Nephron progenitor cell (in vitro differentiated cells): ENCODE data around the gene HPCAL1.

Experiments used
- DNase-seq: peaks from one replicate; pipeline ENCODE4 v3.0.0; 2021
- H3K27ac Mint-ChIP-seq: 2 replicates; pipeline ENCODE4 v1.8.0; 2021; ENCODE audit warnings: mild to moderate bottlenecking, moderate library complexity, mixed read lengths
- H3K27me3 Mint-ChIP-seq: 2 replicates; pipeline ENCODE4 v1.8.0; 2021; ENCODE audit warnings: mild to moderate bottlenecking, low read depth, mixed read lengths; ENCODE audit not compliant: poor library complexity
- H3K36me3 Mint-ChIP-seq: 2 replicates; pipeline ENCODE4 v1.8.0; 2021; ENCODE audit warnings: low read depth, mixed read lengths
- H3K4me1 Mint-ChIP-seq: 2 replicates; pipeline ENCODE4 v1.8.0; 2021; ENCODE audit warnings: mixed read lengths
- H3K4me3 Mint-ChIP-seq: 2 replicates; pipeline ENCODE4 v1.8.0; 2021; ENCODE audit warnings: mild to moderate bottlenecking, moderate library complexity, mixed read lengths
- H3K9me3 Mint-ChIP-seq: 2 replicates; pipeline ENCODE4 v1.8.0; 2021; ENCODE audit warnings: mild to moderate bottlenecking, moderate library complexity, mixed read lengths
- TF ChIP-seq, protein P1 (sequence below): fragments of 200-600 bp; sonication (generic); IDR thresholded peaks from 2 replicates; pipeline ENCODE4 v1.5.0; 2021; ENCODE audit warnings: antibody characterized with exemption

HPCAL1 gene

DNA sequence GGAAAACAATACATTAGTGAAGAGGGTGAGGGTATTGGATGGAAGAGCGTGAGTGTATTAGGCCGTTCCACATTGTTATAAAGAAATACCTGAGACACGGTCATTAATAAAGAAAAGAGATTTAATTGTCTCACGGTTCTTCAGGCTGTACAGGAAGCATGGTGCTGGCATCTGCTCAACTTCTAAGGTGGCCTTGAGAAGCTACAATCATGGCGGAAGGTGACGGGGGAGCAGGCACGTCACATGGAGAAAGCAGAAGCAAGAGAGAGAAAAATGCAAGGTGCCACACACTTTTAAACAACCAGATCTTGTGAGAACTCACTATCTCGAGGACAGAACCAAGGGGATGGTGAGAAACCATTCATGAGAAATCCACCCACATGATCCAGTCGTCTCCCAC is 18.2 kb downstream of the HPCAL1 start:
- Mint-ChIP-seq H3K27ac (peak overlapping the region; percentile 14), H3K9me3 (peaks cover 15% of the 10 kb centered on the region)
- DNase-seq: no peak

DNA sequence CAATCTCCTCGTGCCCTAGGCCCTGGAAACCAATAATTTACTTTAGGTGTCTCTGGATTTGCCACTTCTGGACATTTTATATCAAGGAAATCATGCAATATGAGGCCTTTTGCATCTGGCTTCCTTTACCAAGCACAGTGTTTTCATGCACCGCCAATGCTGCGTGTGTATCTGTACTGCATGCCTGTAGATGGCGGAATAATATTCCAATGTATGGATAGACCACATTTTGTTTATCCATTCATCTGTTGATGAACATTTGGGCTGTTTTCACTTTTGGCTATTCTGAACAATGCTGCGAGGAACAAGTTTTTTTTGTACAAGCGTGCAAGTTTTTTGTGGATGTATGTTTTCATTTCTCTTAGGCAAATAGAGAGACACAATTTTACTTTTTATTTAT is 18.9 kb downstream of the HPCAL1 start:
- Mint-ChIP-seq H3K9me3 (peaks cover 15% of the 10 kb centered on the region), H3K4me1 (no peaks in the 10 kb centered on the region), H3K27ac (no peak overlapping the region), H3K4me3 (no peak overlapping the region), H3K36me3 (peaks cover 11% of the 10 kb centered on the region), H3K27me3 (peaks cover 7% of the 10 kb centered on the region)
- TF ChIP-seq, protein P1, sequence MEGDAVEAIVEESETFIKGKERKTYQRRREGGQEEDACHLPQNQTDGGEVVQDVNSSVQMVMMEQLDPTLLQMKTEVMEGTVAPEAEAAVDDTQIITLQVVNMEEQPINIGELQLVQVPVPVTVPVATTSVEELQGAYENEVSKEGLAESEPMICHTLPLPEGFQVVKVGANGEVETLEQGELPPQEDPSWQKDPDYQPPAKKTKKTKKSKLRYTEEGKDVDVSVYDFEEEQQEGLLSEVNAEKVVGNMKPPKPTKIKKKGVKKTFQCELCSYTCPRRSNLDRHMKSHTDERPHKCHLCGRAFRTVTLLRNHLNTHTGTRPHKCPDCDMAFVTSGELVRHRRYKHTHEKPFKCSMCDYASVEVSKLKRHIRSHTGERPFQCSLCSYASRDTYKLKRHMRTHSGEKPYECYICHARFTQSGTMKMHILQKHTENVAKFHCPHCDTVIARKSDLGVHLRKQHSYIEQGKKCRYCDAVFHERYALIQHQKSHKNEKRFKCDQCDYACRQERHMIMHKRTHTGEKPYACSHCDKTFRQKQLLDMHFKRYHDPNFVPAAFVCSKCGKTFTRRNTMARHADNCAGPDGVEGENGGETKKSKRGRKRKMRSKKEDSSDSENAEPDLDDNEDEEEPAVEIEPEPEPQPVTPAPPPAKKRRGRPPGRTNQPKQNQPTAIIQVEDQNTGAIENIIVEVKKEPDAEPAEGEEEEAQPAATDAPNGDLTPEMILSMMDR: no peak
- no peak for DNase-seq

More for the DNA sequence above, 18.2 kb downstream of the HPCAL1 start:
- Mint-ChIP-seq H3K4me3 (no peak overlapping the region), H3K4me1 (no peaks in the 10 kb centered on the region), H3K36me3 (peaks cover 11% of the 10 kb centered on the region), H3K27me3 (peaks cover 6% of the 10 kb centered on the region)
- TF ChIP-seq, protein P1: no peak

DNA sequence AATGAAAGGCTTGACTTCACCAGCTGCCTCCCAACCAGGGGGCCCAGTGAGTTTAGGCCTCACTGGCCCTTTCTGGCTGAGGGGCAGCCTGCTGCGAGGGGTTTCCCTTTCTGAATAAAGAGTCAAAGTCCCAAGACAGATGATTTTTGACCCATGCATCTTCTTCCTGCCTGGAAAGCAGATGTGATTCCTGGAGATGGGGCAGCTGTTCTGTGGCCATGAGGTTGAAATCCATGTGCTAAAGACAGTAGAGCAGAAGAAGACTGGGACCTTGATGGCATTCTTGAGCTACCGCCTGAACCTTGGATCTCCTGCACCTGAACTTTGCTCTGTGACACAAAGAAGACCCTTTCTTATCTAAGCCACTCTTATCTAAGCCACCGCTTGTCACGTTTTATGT is 19.8 kb downstream of the HPCAL1 start:
- Mint-ChIP-seq H3K27me3 (peaks cover 12% of the 10 kb centered on the region), H3K4me3 (no peak overlapping the region), H3K27ac (no peak overlapping the region), H3K9me3 (peaks cover 15% of the 10 kb centered on the region), H3K36me3 (peaks cover 11% of the 10 kb centered on the region), H3K4me1 (no peaks in the 10 kb centered on the region)
- no peak for DNase-seq
- TF ChIP-seq, protein P1: no peak

DNA sequence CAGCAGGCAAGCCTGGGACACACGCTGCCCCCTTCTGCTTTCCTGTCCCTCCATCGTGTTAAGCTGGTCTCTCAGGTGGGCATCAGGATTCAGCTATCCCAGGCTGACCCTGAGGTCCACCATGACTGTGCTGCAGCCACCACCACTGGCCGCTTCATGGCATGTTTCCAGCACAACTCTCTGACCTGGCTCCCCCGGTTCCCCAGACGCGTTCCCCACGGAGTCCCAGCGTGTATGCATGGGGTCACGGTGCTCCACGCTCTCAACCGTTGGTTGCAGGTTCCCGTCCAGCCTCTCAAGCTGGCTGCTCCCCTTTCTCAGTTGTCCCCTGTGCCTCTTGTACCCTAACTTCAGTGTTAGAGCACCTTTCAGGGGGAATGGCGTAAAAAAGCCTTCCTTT is 20.3 kb downstream of the HPCAL1 start:
- H3K27me3 Mint-ChIP-seq: peaks cover 12% of the 10 kb centered on the region
- peaks cover 15% of the 10 kb centered on the region for H3K9me3 Mint-ChIP-seq
- peaks cover 11% of the 10 kb centered on the region for H3K36me3 Mint-ChIP-seq
- H3K27ac Mint-ChIP-seq: no peak overlapping the region
- H3K4me1 Mint-ChIP-seq: peaks cover under 1% of the 10 kb centered on the region
- TF ChIP-seq, protein P1: no peak
- no peak overlapping the region for H3K4me3 Mint-ChIP-seq
- no peak for DNase-seq

DNA sequence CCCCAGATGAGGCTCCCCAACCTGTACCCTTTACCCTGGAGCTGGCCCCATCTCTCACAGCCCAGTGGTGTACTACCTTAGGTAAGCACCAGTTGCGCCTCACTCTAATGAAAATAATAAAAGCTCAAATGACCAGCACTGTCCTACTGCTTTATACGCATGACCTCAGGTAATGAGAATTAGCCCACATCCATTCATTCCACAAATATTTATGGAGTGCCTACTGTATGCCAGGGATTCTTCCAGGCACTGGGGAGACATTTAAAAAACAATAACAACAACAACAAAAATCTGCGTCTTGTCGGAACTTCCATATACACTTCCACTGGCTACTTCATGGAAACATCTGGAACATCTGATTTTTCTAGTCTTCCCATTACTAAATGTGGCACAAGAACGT is 20.8 kb downstream of the HPCAL1 start:
- TF ChIP-seq, protein P1: no peak
- H3K27me3 Mint-ChIP-seq: peaks cover 12% of the 10 kb centered on the region
- peaks cover 3% of the 10 kb centered on the region for H3K4me1 Mint-ChIP-seq
- no peak overlapping the region for H3K27ac Mint-ChIP-seq
- no peak for DNase-seq
- H3K36me3 Mint-ChIP-seq: peaks cover 11% of the 10 kb centered on the region
- no peak overlapping the region for H3K4me3 Mint-ChIP-seq
- H3K9me3 Mint-ChIP-seq: peaks cover 15% of the 10 kb centered on the region

DNA sequence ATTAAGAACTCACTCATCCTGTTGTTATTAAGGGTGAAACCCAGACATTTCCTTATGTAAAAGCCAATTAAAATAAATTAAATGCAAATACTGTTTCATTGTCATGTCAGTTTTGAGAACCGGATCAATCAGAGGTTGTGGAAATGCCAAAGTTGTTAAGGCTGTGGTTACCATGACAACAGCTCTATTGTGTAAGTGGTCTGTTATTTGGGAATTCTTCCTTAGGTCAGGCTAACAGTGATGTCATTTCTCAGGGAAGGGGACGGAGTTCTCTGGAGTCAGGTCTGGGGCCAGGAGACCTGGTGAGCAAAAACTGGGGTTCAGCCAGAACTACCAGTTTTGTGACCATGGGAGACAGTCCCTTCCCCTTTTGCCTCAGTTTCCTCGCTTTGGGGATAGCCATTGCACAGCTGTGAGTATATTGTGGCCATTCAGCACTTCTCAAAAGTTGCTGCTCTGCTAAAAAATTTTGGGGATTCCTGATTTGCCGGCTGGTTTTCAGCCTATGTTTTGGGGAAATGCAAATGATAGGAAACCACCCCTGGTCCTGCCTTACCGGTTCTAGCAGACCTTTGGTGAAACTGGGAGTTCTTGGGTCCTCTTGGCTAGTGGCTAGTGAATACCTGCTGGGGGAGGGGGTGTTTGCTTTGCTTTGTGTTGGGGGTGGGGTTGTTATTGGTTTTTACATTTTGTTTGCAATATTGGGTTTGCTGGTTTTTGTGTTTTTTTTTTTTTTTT is 21.6 kb downstream of the HPCAL1 start:
- Mint-ChIP-seq H3K27me3 (peaks cover 12% of the 10 kb centered on the region), H3K9me3 (peaks cover 15% of the 10 kb centered on the region), H3K27ac (no peak overlapping the region), H3K4me1 (peaks cover 7% of the 10 kb centered on the region), H3K36me3 (peaks cover 11% of the 10 kb centered on the region), H3K4me3 (no peak overlapping the region)
- DNase-seq: no peak
- TF ChIP-seq, protein P1: no peak
